Measurements from ENCODE around the gene USF1.
A peak's percentile ranks its signal among the peaks of the same experiment; 100 is the strongest.
"Not testable (repeated sequence)": the region's sequence is repeated elsewhere in the genome, so short reads cannot be mapped to it uniquely, and the experiment has no call there.

USF1 gene

GRCh38 chr1:161019111-161019660 lies 26.6 kb downstream of the USF1 start:
- not testable (repeated sequence) for DNase-seq (ENCODE audit: low read depth in 2 of 2)

- no peak for DNase-seq (ENCODE audit: low read depth in 2 of 2)
Observed at GRCh38 chr1:161018631-161018930, 27.2 kb downstream of the USF1 start.

- DNase-seq (ENCODE audit: low read depth in 2 of 2) = no peak
Observed at GRCh38 chr1:161017756-161018630, 27.8 kb downstream of the USF1 start.

GRCh38 chr1:161017181-161017580 lies 28.6 kb downstream of the USF1 start:
- not testable (repeated sequence) for DNase-seq (ENCODE audit: low read depth in 2 of 2)

- not testable (repeated sequence) for DNase-seq (ENCODE audit: low read depth in 2 of 2)
Observed at GRCh38 chr1:161016683-161017082, 29.1 kb downstream of the USF1 start.

GRCh38 chr1:161013488-161014230 lies 32.1 kb downstream of the USF1 start:
- peak; percentile 62 to 68 for DNase-seq (ENCODE audit: low read depth in 2 of 2)

GRCh38 chr1:161013131-161013487 lies 32.7 kb downstream of the USF1 start:
- DNase-seq (ENCODE audit: low read depth in 2 of 2) = no peak

GRCh38 chr1:161012420-161012819 lies 33.4 kb downstream of the USF1 start:
- DNase-seq (ENCODE audit: low read depth in 2 of 2) = no peak

- no peak for DNase-seq (ENCODE audit: low read depth in 2 of 2)
Observed at GRCh38 chr1:161009602-161010211, 36.1 kb downstream of the USF1 start.

- DNase-seq (ENCODE audit: low read depth in 2 of 2) = no peak
Observed at GRCh38 chr1:161008869-161009510, 36.8 kb downstream of the USF1 start.

GRCh38 chr1:161007369-161007768 lies 38.4 kb downstream of the USF1 start:
- DNase-seq (ENCODE audit: low read depth in 2 of 2) = no peak

GRCh38 chr1:161006563-161006962 lies 39.2 kb downstream of the USF1 start:
- DNase-seq (ENCODE audit: low read depth in 2 of 2) = no peak

- no peak for DNase-seq (ENCODE audit: low read depth in 2 of 2)
Observed at GRCh38 chr1:161001525-161001924, 44.3 kb downstream of the USF1 start.

GRCh38 chr1:161000736-161001480 lies 44.9 kb downstream of the USF1 start:
- no peak for DNase-seq (ENCODE audit: low read depth in 2 of 2)

- no peak for DNase-seq (ENCODE audit: low read depth in 2 of 2)
Observed at GRCh38 chr1:160999376-160999775, 46.4 kb downstream of the USF1 start.

GRCh38 chr1:160997323-160998038 lies 48.3 kb downstream of the USF1 start:
- DNase-seq (ENCODE audit: low read depth in 2 of 2) = no peak

- no peak for DNase-seq (ENCODE audit: low read depth in 2 of 2)
Observed at GRCh38 chr1:160996178-160996577, 49.6 kb downstream of the USF1 start.

- DNase-seq (ENCODE audit: low read depth in 2 of 2) = no peak
Observed at GRCh38 chr1:160993544-160994193, 52.1 kb downstream of the USF1 start.

GRCh38 chr1:160992036-160992435 lies 53.7 kb downstream of the USF1 start:
- DNase-seq (ENCODE audit: low read depth in 2 of 2) = not testable (repeated sequence)
